CD4-positive, alpha-beta T cell (primary cell): ENCODE data around the gene MIAT. TPM values are rescaled to one million over a fixed set of nuclear protein-coding genes. Genes with fewer than 3 reads are reported as not detected.

ENCODE experiments used
- ATAC-seq: fragments of 200-7000 bp; cut with Tn5 transposase; one replicate; pipeline ENCODE4 v1.10.0; 2022; ENCODE audit warnings: mild to moderate bottlenecking; ENCODE audit not compliant: poor library complexity
- CTCF ChIA-PET: fragments of 350-600 bp; sonication (Branson Sonifier 250); formaldehyde crosslinking; loops from one replicate; lab custom pipeline; 2021; ENCODE audit warnings: antibody characterized with exemption, inconsistent platforms; lab: Charles Lee
- POLR2A ChIA-PET: fragments of 350-600 bp; sonication (Branson Sonifier 250); formaldehyde crosslinking; loops from one replicate; lab custom pipeline; 2021; ENCODE audit warnings: antibody characterized with exemption, inconsistent platforms; lab: Charles Lee
- DNase-seq, 14 experiments: peaks; one replicate each; pipeline ENCODE4 v3.0.0-alpha.2; 2013 to 2020; ENCODE audit warnings: mixed read lengths in 2 of 14
- H3K27ac ChIP-seq, 2 donors: one replicate each; pipeline versions ENCODE4 v1.5.1 to v1.7.0; 2013; ENCODE audit warnings: low read length in 2 of 2, low read depth in 1 of 2, mild to moderate bottlenecking in 1 of 2
- H3K27me3 ChIP-seq, 2 experiments: 1 replicate in 1 of 2; 2 replicates in 1 of 2; pipeline versions ENCODE4 v1.6.1 to v1.7.0; 2013; ENCODE audit warnings: low read length in 2 of 2, control low read depth in 1 of 2, mild to moderate bottlenecking in 1 of 2, moderate library complexity in 1 of 2; ENCODE audit not compliant: insufficient read depth in 2 of 2, control insufficient read depth in 1 of 2
- H3K36me3 ChIP-seq: one replicate; pipeline ENCODE4 v1.6.1; 2013; ENCODE audit warnings: low read length, control low read depth; ENCODE audit not compliant: insufficient read depth
- H3K4me1 ChIP-seq: one replicate; pipeline ENCODE4 v1.6.1; 2013; ENCODE audit warnings: low read length, control low read depth; ENCODE audit not compliant: insufficient read depth
- H3K4me3 ChIP-seq: one replicate; pipeline ENCODE4 v1.5.1; 2013; ENCODE audit warnings: mild to moderate bottlenecking, low read length, moderate library complexity
- H3K9me3 ChIP-seq, 2 experiments: 1 replicate in 1 of 2; 2 replicates in 1 of 2; pipeline versions ENCODE4 v1.6.1 to v1.7.0; 2013; ENCODE audit warnings: low read length in 2 of 2, mild to moderate bottlenecking in 2 of 2, control low read depth in 1 of 2, moderate library complexity in 1 of 2; ENCODE audit not compliant: control insufficient read depth in 1 of 2, insufficient read depth in 1 of 2
- H3K27ac Mint-ChIP-seq: one replicate; pipeline ENCODE4 v1.8.0; 2020; ENCODE audit warnings: mixed read lengths
- H3K27me3 Mint-ChIP-seq: one replicate; pipeline ENCODE4 v1.8.0; 2021; ENCODE audit warnings: mixed read lengths
- H3K36me3 Mint-ChIP-seq: one replicate; pipeline ENCODE4 v1.8.0; 2021; ENCODE audit warnings: low read depth, mixed read lengths
- H3K4me1 Mint-ChIP-seq: one replicate; pipeline ENCODE4 v1.8.0; 2021; ENCODE audit warnings: low read depth, mixed read lengths
- H3K4me3 Mint-ChIP-seq: one replicate; pipeline ENCODE4 v1.8.0; 2020; ENCODE audit warnings: mild to moderate bottlenecking, mixed read lengths
- H3K9me3 Mint-ChIP-seq: one replicate; pipeline ENCODE4 v1.8.0; 2020; ENCODE audit warnings: mixed read lengths
- intact Hi-C, 2 experiments: fragments of 100-400 bp; cut with DNase I in 1 of 2; cut with micrococcal nuclease in 1 of 2; formaldehyde crosslinking; loops; one replicate each; pipeline versions ENCODE4 v1.15.1 to v1.9.0; 2023 to 2025; cut with DNase I, micrococcal nuclease
- total RNA-seq, 174 experiments: library from RNA in 2 of 174; stranded (reverse) in 2 of 174; gene quantifications; one replicate each; pipeline ENCODE4 v1.2.3 and lab custom pipeline; 2021 to 2026
- TF ChIP-seq, protein P1 (sequence below): fragments of 200-600 bp; IDR thresholded peaks from one replicate; pipeline ENCODE4 v1.8.0; 2022; ENCODE audit warnings: antibody characterized with exemption, mild to moderate bottlenecking

MIAT gene
- total RNA-seq, 2 experiments from 2014 or later = 26.8 to 27.2 TPM

DNA sequence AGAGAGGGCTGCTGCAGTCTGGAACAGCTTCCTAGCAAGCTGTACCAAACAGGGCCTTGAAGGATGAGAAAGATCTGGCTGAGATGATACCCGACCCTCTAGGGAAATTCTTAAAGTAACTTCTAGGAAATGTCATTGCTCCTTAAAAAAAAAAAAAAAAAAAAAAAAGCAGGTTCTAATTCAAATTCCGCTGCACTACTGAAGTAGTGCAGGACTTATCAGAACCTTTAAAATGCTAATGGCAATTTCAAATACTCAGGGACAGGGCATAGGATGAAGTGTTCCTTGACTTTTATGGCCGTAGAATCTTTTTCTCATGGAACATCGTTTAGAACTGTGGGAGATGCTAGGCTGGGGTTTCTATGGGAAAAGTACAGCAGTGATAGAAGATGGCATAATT lies 13.1 kb downstream of the MIAT start:
- Histone ChIP-seq H3K9me3 (no peaks in the 10 kb centered on the region), H3K4me1 (peaks cover 76% of the 10 kb centered on the region), H3K27me3 (no peaks in the 10 kb centered on the region), H3K4me3 (no peak overlapping the region), H3K36me3 (peaks cover 7% of the 10 kb centered on the region), H3K27ac (peak overlapping the region; percentile 88 to 90)
- ChIA-PET CTCF (no interaction called here), POLR2A (interaction anchor here (2.0 kb wide), 1 partner anchor 9 kb away, joined by 5 read pairs; no protein-coding TSS in a partner anchor)
- Mint-ChIP-seq H3K4me1 (peaks cover 70% of the 10 kb centered on the region), H3K9me3 (no peaks in the 10 kb centered on the region), H3K27ac (peak overlapping the region; percentile 95), H3K4me3 (peak overlapping the region; percentile 97), H3K27me3 (no peaks in the 10 kb centered on the region), H3K36me3 (peaks cover 24% of the 10 kb centered on the region)
- intact Hi-C loops = loop anchor here in 1 of 2 experiments (2.0 to 10.0 kb wide), 4 partner anchors 78 to 1606 kb away; partner anchors contain the start of gene TPST2
- DNase-seq = no peak
- no peak for ATAC-seq
- TF ChIP-seq, protein P1, sequence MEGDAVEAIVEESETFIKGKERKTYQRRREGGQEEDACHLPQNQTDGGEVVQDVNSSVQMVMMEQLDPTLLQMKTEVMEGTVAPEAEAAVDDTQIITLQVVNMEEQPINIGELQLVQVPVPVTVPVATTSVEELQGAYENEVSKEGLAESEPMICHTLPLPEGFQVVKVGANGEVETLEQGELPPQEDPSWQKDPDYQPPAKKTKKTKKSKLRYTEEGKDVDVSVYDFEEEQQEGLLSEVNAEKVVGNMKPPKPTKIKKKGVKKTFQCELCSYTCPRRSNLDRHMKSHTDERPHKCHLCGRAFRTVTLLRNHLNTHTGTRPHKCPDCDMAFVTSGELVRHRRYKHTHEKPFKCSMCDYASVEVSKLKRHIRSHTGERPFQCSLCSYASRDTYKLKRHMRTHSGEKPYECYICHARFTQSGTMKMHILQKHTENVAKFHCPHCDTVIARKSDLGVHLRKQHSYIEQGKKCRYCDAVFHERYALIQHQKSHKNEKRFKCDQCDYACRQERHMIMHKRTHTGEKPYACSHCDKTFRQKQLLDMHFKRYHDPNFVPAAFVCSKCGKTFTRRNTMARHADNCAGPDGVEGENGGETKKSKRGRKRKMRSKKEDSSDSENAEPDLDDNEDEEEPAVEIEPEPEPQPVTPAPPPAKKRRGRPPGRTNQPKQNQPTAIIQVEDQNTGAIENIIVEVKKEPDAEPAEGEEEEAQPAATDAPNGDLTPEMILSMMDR = no peak

GRCh38 chr22:26671317-26672059 lies 14.1 kb downstream of the MIAT start:
- peak overlapping the region; percentile 79 for H3K4me3 ChIP-seq
- ATAC-seq = peak; percentile 31
- peaks cover 11% of the 10 kb centered on the region for H3K36me3 ChIP-seq
- Mint-ChIP-seq H3K4me3 (peak overlapping the region; percentile 97), H3K27ac (peak overlapping the region; percentile 95), H3K9me3 (no peaks in the 10 kb centered on the region), H3K36me3 (peaks cover 32% of the 10 kb centered on the region), H3K4me1 (peaks cover 74% of the 10 kb centered on the region), H3K27me3 (no peaks in the 10 kb centered on the region)
- intact Hi-C loops = loop anchor here in 1 of 2 experiments (2.0 to 10.0 kb wide), 6 partner anchors 79 to 1607 kb away; partner anchors contain the start of genes ASPHD2, TFIP11 and TPST2
- H3K9me3 ChIP-seq = no peaks in the 10 kb centered on the region
- CTCF ChIA-PET = interaction anchor here (0.9 to 1.3 kb wide), 2 partner anchors 10 to 28 kb away, joined by 4 read pairs; no protein-coding TSS in a partner anchor
- POLR2A ChIA-PET = interaction anchor here (0.7 to 4.3 kb wide), 9 partner anchors 10 to 1247 kb away, joined by 4 to 71 read pairs (median 5); partner anchors contain the start of genes HPS4, MIAT, PITPNB and SRRD
- TF ChIP-seq, protein P1 = no peak
- H3K27ac ChIP-seq = peak overlapping the region; percentile 88 to 90
- peak; percentile 59 to 89 (median 68) for DNase-seq
- H3K4me1 ChIP-seq = peaks cover 80% of the 10 kb centered on the region
- H3K27me3 ChIP-seq = no peaks in the 10 kb centered on the region

GRCh38 chr22:26672060-26672471 lies 14.7 kb downstream of the MIAT start:
- H3K36me3 ChIP-seq = peaks cover 11% of the 10 kb centered on the region
- ChIA-PET POLR2A (interaction anchor here (1.0 to 4.3 kb wide), 9 partner anchors 10 to 1247 kb away, joined by 4 to 71 read pairs (median 5); partner anchors contain the start of genes HPS4, MIAT, PITPNB and SRRD), CTCF (interaction anchor here (1.3 kb wide), 1 partner anchor 11 kb away, joined by 4 read pairs; no protein-coding TSS in a partner anchor)
- peak overlapping the region; percentile 79 for H3K4me3 ChIP-seq
- H3K9me3 Mint-ChIP-seq = no peaks in the 10 kb centered on the region
- intact Hi-C loops = loop anchor here in 1 of 2 experiments (2.0 to 10.0 kb wide), 5 partner anchors 80 to 1607 kb away; partner anchors contain the start of genes ASPHD2, TFIP11 and TPST2
- peak overlapping the region; percentile 97 for H3K4me3 Mint-ChIP-seq
- H3K27ac Mint-ChIP-seq = peak overlapping the region; percentile 95
- H3K9me3 ChIP-seq = no peaks in the 10 kb centered on the region
- peaks cover 32% of the 10 kb centered on the region for H3K36me3 Mint-ChIP-seq
- no peaks in the 10 kb centered on the region for H3K27me3 Mint-ChIP-seq
- DNase-seq = peak in 6 of 14 experiments; percentile 24 to 70 (median 41)
- H3K4me1 ChIP-seq = peaks cover 85% of the 10 kb centered on the region
- peak overlapping the region; percentile 88 to 90 for H3K27ac ChIP-seq
- H3K27me3 ChIP-seq = no peaks in the 10 kb centered on the region
- peaks cover 76% of the 10 kb centered on the region for H3K4me1 Mint-ChIP-seq
- peak; percentile 25 for ATAC-seq
- TF ChIP-seq, protein P1 = no peak
